Esophagus (tissue), 2 donors: Measurements from ENCODE around the gene ARMH1. TPM values are rescaled to one million over a fixed set of nuclear protein-coding genes. Genes with fewer than 3 reads are reported as not detected.

ENCODE experiments used
- H3K27ac ChIP-seq, 2 donors: one replicate each; pipeline ENCODE4 v1.5.1; 2013; ENCODE audit warnings: low read depth in 2 of 2, mild to moderate bottlenecking in 2 of 2, inconsistent platforms in 1 of 2, low read length in 1 of 2, moderate library complexity in 1 of 2
- H3K27me3 ChIP-seq, 2 donors: one replicate each; pipeline ENCODE4 v1.6.1; 2013; ENCODE audit warnings: low read length in 2 of 2, control low read depth in 1 of 2, mild to moderate bottlenecking in 1 of 2; ENCODE audit not compliant: insufficient read depth in 2 of 2, control insufficient read depth in 1 of 2
- H3K36me3 ChIP-seq, 2 donors: one replicate each; pipeline ENCODE4 v1.6.1; 2013; ENCODE audit warnings: low read length in 1 of 2; ENCODE audit not compliant: control insufficient read depth in 2 of 2, insufficient read depth in 2 of 2
- H3K4me1 ChIP-seq, 2 donors: one replicate each; pipeline ENCODE4 v1.6.1; 2013; ENCODE audit warnings: low read length in 1 of 2; ENCODE audit not compliant: control insufficient read depth in 2 of 2, insufficient read depth in 2 of 2
- H3K4me3 ChIP-seq, 2 donors: one replicate each; pipeline ENCODE4 v1.5.1; 2013; ENCODE audit warnings: low read length in 2 of 2, mild to moderate bottlenecking in 2 of 2, low read depth in 1 of 2, moderate library complexity in 1 of 2
- H3K9me3 ChIP-seq, 2 donors: one replicate each; pipeline ENCODE4 v1.6.1; 2013; ENCODE audit warnings: mild to moderate bottlenecking in 2 of 2, low read depth in 1 of 2, low read length in 1 of 2, moderate library complexity in 1 of 2; ENCODE audit not compliant: control insufficient read depth in 2 of 2, insufficient read depth in 1 of 2
- WGBS, 2 donors: extraction: QIAGEN DNeasy Blood & Tissue Kit; methylation state at CpG; one replicate each; pipeline ENCODE4 v1.1.7; 2013; 5-methylcytosine and 5-hydroxymethylcytosine counted together
- polyA plus RNA-seq, 2 donors: library from polyadenylated mRNA; stranded (reverse); fragments of 200-250 nt; gene quantifications; one replicate each; pipeline ENCODE4 v1.2.3, GENCODE V29; 2013
- donor health status: healthy with polysubstance abuse.
- donor health status: Bipolar disorder and iron deficiency.

ARMH1 gene
- polyA plus RNA-seq, 2 donors, result 0.71 to 1.1 TPM

GRCh38 chr1:44635439-44635838 is 39.1 kb upstream of the ARMH1 start:
- Histone ChIP-seq H3K27me3 (no peaks in the 10 kb centered on the region), H3K4me1 (peaks cover 0 to 14% of the 10 kb centered on the region in 2 donors), H3K4me3 (no peak overlapping the region), H3K27ac (no peak overlapping the region), H3K9me3 (no peaks in the 10 kb centered on the region), H3K36me3 (peaks cover 23 to 39% of the 10 kb centered on the region in 2 donors)
- 86 to 88% methylated on average over 9 of the region's 9 CpGs for WGBS, 2 donors

- Histone ChIP-seq H3K27me3 (no peaks in the 10 kb centered on the region), H3K9me3 (no peaks in the 10 kb centered on the region), H3K4me1 (peaks cover 0 to 13% of the 10 kb centered on the region in 2 donors), H3K4me3 (no peak overlapping the region), H3K36me3 (peaks cover 27 to 44% of the 10 kb centered on the region in 2 donors), H3K27ac (no peak overlapping the region)
- WGBS, 2 donors, result 88 to 90% methylated on average over 14 of the region's 14 CpGs
These were observed 38.3 kb upstream of the ARMH1 start for GRCh38 chr1:44636083-44636687.

- no peak overlapping the region for H3K27ac ChIP-seq
- H3K9me3 ChIP-seq, result no peaks in the 10 kb centered on the region
- peaks cover 27 to 51% of the 10 kb centered on the region in 2 donors for H3K36me3 ChIP-seq
- H3K4me1 ChIP-seq, result peaks cover 0 to 10% of the 10 kb centered on the region in 2 donors
- WGBS, 2 donors, result 57 to 66% methylated on average over 13 of the region's 13 CpGs
- no peak overlapping the region for H3K4me3 ChIP-seq
- no peaks in the 10 kb centered on the region for H3K27me3 ChIP-seq
These were observed 37.6 kb upstream of the ARMH1 start for GRCh38 chr1:44636688-44637598.

- peaks cover 0 to 8% of the 10 kb centered on the region in 2 donors for H3K4me1 ChIP-seq
- no peak overlapping the region for H3K27ac ChIP-seq
- H3K36me3 ChIP-seq, result peaks cover 28 to 60% of the 10 kb centered on the region in 2 donors
- 84 to 86% methylated on average over 27 of the region's 27 CpGs for WGBS, 2 donors
- H3K9me3 ChIP-seq, result no peaks in the 10 kb centered on the region
- no peak overlapping the region for H3K4me3 ChIP-seq
- H3K27me3 ChIP-seq, result no peaks in the 10 kb centered on the region
These were observed 36.7 kb upstream of the ARMH1 start for GRCh38 chr1:44637702-44638411.

GRCh38 chr1:44640200-44640853 is 34.2 kb upstream of the ARMH1 start:
- H3K9me3 ChIP-seq, result no peaks in the 10 kb centered on the region
- no peaks in the 10 kb centered on the region for H3K27me3 ChIP-seq
- H3K36me3 ChIP-seq, result peaks cover 43 to 70% of the 10 kb centered on the region in 2 donors
- H3K4me3 ChIP-seq, result no peak overlapping the region
- 81 to 87% methylated on average over 24 of the region's 24 CpGs for WGBS, 2 donors
- H3K4me1 ChIP-seq, result no peaks in the 10 kb centered on the region
- H3K27ac ChIP-seq, result no peak overlapping the region

GRCh38 chr1:44641126-44642102 is 33.1 kb upstream of the ARMH1 start:
- Histone ChIP-seq H3K4me3 (no peak overlapping the region), H3K27ac (no peak overlapping the region), H3K9me3 (no peaks in the 10 kb centered on the region), H3K27me3 (no peaks in the 10 kb centered on the region), H3K36me3 (peaks cover 35 to 66% of the 10 kb centered on the region in 2 donors), H3K4me1 (no peaks in the 10 kb centered on the region)
- WGBS, 2 donors, result 81 to 84% methylated on average over 12 of the region's 12 CpGs

- WGBS, 2 donors, result 90 to 99% methylated on average over 2 of the region's 2 CpGs
- Histone ChIP-seq H3K27ac (no peak overlapping the region), H3K4me3 (no peak overlapping the region), H3K36me3 (peaks cover 27 to 63% of the 10 kb centered on the region in 2 donors), H3K9me3 (no peaks in the 10 kb centered on the region), H3K27me3 (no peaks in the 10 kb centered on the region), H3K4me1 (no peaks in the 10 kb centered on the region)
These were observed 32.3 kb upstream of the ARMH1 start for GRCh38 chr1:44642255-44642654.

GRCh38 chr1:44642925-44643324 is 31.6 kb upstream of the ARMH1 start:
- H3K4me3 ChIP-seq, result no peak overlapping the region
- no peaks in the 10 kb centered on the region for H3K4me1 ChIP-seq
- no peaks in the 10 kb centered on the region for H3K9me3 ChIP-seq
- peaks cover 25 to 62% of the 10 kb centered on the region in 2 donors for H3K36me3 ChIP-seq
- WGBS, 2 donors, result 84 to 92% methylated on average over 3 of the region's 3 CpGs
- H3K27me3 ChIP-seq, result no peaks in the 10 kb centered on the region
- peak overlapping the region; percentile 9 to 20 for H3K27ac ChIP-seq
